K562 (cell line): ENCODE results near the gene NT5DC2. TPM values are rescaled to one million over a fixed set of nuclear protein-coding genes. Genes with fewer than 3 reads are reported as not detected.

ENCODE experiments used
- C11orf30 ChIP-seq: fragments of 450-650 bp; IDR thresholded peaks from 2 replicates; pipeline ENCODE4 v1.6.1; 2016; ENCODE audit warnings: low read depth, mild to moderate bottlenecking
- FOS ChIP-seq: IDR thresholded peaks from 3 replicates; pipeline ENCODE4 v1.6.1; 2011; ENCODE audit not compliant: insufficient read length; ENCODE audit errors: extremely low read depth
- NFRKB ChIP-seq: fragments of 450-650 bp; IDR thresholded peaks from 2 replicates; pipeline ENCODE4 v1.6.1; 2016; ENCODE audit warnings: low read depth
- POLR2G ChIP-seq: fragments of 200-400 bp; formaldehyde crosslinking; IDR thresholded peaks from 2 replicates; pipeline ENCODE4 v1.6.1; 2017; ENCODE audit warnings: low read depth, mild to moderate bottlenecking, antibody characterized with exemption, low read length, moderate library complexity
- SMAD3 ChIP-seq: fragments of 450-650 bp; formaldehyde crosslinking; conservative IDR thresholded peaks from 2 replicates; pipeline ENCODE4 v1.4.0; 2020; ENCODE audit warnings: mild to moderate bottlenecking
- THRAP3 ChIP-seq: fragments of 450-650 bp; IDR thresholded peaks from 2 replicates; pipeline ENCODE4 v1.6.1; 2016; ENCODE audit warnings: mild to moderate bottlenecking, inconsistent platforms, borderline replicate concordance
- U2AF2 ChIP-seq: fragments of 200-400 bp; formaldehyde crosslinking; optimal IDR thresholded peaks from 2 replicates; pipeline ENCODE3; 2017; ENCODE audit warnings: low read depth, mild to moderate bottlenecking, low read length
- ZNF134 ChIP-seq: fragments of 250-450 bp; sonication (Bioruptor Pico); conservative IDR thresholded peaks from 2 replicates; pipeline ENCODE4 v1.4.0; 2020
- ZNF41 ChIP-seq: fragments of 250-450 bp; sonication (Bioruptor Pico); conservative IDR thresholded peaks from 2 replicates; pipeline ENCODE4 v1.4.0; 2020; ENCODE audit warnings: mild to moderate bottlenecking
- ZNF830 ChIP-seq: fragments of 250-450 bp; sonication (Bioruptor Pico); IDR thresholded peaks from 2 replicates; pipeline ENCODE4 v1.5.0; 2021; ENCODE audit warnings: mild to moderate bottlenecking
- polyA plus RNA-seq, 8 experiments: library from polyadenylated mRNA; depleted of rRNA in 4 of 8; stranded (reverse) in 5 of 8; unstranded in 3 of 8; fragments of >200 nt; fragmentation: Nextera tagmentation in 2 of 8; fragmentation: Illumina TruSeq in 1 of 8; extraction: Ambion mirVana in 2 of 8; extraction: Trizol in 1 of 8; gene quantifications; 2 replicates each; pipeline versions ENCODE4 v1.2.1 to v1.2.3, GENCODE V29; 2011 to 2014; ENCODE audit warnings: inconsistent platforms in 1 of 8, missing spikeins in 1 of 8
- total RNA-seq, 7 experiments: library from RNA; depleted of rRNA in 6 of 7; stranded (reverse); fragments of >200 nt in 6 of 7; fragmentation: Illumina TruSeq in 2 of 7; extraction: Trizol in 2 of 7; gene quantifications; 2 replicates each; pipeline versions ENCODE4 v1.2.1 to v1.2.3, GENCODE V29; 2011 to 2021; ENCODE audit warnings: low replicate concordance in 1 of 7
- TF ChIP-seq, protein P1 (sequence below), 2 experiments: fragments of 450-650 bp; IDR thresholded peaks; 2 replicates each; pipeline ENCODE4 v1.6.1; 2016; ENCODE audit warnings: mild to moderate bottlenecking in 2 of 2, borderline replicate concordance in 1 of 2, low read depth in 1 of 2, moderate library complexity in 1 of 2
- TF ChIP-seq, protein P2 (sequence below): sonication (generic); formaldehyde crosslinking; IDR thresholded peaks from 2 replicates; pipeline ENCODE4 v1.8.1; 2023; ENCODE audit warnings: mild to moderate bottlenecking, missing genetic modification reagents
- TF ChIP-seq, protein P3 (sequence below): fragments of 250-450 bp; sonication (Bioruptor Pico); IDR thresholded peaks from 2 replicates; pipeline ENCODE4 v1.8.0; 2022; ENCODE audit warnings: moderate library complexity, mild to moderate bottlenecking, inconsistent platforms
- TF ChIP-seq, protein P4 (sequence below): fragments of 250-450 bp; sonication (Bioruptor Pico); IDR thresholded peaks from 2 replicates; pipeline ENCODE4 v1.8.0; 2021; ENCODE audit warnings: moderate library complexity, mild to moderate bottlenecking, inconsistent platforms

Gene NT5DC2
- total and polyA plus RNA-seq, 9 of the 15 experiments (the other 6 are each of a cell fraction or from before 2014, with no cell fraction given) = 25.6 to 168 (median 122) TPM

DNA sequence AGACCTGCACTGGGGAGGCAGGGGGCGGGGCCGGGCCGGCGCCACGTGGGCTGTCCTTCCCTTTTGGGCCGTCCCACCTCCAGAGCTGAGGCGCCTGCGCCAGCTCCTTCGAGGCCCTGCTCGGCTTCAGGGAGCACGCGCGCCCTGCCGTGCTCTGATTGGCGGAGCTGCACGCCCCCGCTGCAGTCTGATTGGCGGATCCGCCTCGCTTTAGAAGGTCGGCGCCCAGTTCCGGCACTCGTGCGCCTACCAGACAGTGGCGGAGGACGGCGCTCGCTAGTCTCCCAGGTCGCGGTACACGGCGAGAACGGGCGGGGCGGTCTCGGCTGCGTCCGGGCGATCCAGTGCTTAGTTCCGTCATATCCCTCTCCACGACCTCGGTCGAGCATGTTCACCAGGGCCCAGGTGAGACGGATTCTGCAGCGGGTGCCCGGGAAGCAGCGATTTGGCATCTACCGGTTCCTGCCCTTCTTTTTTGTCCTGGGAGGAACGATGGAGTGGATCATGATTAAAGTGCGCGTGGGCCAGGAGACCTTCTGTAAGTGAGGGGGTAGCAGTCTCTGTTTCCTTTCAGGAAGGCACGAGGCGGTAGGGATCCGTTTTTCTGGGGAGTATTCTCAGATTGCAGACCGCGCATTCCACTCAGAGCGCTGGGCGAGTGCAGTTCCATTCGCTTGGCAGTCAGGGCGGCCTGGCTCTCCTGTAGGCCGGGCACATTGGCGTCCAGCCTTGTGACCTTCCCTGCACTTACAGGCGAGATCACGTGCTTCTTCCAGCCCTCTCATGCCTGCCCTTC lies 2.9 kb upstream of the NT5DC2 start, which contains the start of gene UQCC5 (continued):
- TF ChIP-seq, protein P1, sequence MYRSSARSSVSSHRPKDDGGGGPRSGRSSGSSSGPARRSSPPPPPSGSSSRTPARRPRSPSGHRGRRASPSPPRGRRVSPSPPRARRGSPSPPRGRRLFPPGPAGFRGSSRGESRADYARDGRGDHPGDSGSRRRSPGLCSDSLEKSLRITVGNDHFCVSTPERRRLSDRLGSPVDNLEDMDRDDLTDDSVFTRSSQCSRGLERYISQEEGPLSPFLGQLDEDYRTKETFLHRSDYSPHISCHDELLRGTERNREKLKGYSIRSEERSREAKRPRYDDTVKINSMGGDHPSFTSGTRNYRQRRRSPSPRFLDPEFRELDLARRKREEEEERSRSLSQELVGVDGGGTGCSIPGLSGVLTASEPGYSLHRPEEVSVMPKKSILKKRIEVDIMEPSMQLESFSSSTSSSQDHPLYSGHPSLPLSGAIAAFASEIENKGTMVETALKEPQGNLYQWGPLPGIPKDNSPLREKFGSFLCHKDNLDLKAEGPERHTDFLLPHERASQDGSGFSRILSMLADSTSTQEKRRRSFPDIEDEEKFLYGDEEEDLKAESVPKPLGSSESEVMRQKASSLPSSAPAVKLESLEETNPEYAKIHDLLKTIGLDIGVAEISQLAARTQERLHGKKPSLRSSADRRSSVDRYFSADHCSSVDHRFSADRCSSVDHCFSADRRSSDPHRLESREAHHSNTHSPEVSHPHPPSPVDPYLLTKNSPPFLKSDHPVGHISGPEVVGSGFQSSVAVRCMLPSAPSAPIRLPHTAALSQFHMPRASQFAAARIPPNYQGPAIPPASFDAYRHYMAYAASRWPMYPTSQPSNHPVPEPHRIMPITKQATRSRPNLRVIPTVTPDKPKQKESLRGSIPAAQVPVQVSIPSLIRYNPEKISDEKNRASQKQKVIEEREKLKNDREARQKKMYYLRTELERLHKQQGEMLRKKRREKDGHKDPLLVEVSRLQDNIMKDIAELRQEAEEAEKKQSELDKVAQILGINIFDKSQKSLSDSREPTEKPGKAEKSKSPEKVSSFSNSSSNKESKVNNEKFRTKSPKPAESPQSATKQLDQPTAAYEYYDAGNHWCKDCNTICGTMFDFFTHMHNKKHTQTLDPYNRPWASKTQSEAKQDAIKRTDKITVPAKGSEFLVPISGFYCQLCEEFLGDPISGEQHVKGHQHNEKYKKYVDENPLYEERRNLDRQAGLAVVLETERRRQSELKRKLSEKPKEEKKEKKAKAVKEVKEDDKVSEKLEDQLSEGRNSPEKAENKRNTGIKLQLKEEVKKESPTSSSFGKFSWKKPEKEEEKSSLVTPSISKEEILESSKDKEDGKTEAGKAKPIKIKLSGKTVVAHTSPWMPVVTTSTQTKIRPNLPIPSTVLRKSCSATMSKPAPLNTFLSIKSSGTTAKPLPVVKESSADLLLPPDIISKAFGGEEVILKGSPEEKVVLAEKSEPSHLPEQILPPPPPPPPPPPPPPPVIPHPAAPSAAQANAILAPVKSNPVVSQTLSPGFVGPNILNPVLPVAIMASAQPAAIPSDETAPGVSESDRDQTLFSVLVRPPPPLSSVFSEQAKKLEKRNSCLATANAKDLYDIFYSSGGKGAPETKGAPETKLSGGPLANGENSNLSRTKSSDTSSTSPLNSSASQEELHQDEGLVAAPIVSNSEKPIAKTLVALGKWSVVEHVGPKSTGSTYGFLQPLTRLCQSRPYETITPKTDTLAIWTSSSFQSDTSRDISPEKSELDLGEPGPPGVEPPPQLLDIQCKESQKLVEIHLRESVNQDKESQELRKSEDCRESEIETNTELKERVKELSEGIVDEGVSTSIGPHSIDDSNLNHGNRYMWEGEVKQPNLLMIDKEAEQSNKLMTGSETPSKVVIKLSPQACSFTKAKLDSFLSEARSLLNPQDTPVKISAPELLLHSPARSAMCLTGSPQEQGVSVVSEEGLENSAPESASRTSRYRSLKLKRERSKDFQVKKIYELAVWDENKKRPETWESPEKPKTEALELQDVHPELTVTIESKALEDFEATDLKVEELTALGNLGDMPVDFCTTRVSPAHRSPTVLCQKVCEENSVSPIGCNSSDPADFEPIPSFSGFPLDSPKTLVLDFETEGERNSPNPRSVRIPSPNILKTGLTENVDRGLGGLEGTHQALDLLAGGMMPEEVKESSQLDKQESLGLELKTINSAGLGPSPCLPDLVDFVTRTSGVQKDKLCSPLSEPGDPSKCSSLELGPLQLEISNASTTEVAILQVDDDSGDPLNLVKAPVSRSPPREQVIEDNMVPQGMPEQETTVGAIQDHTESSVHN (IDR thresholded peaks at IDR 0.05; ENCODE audit: borderline replicate concordance in 1 of 2, low read depth in 1 of 2) = no peak
- TF ChIP-seq U2AF2 (no peak), FOS (peak; percentile 88), THRAP3 (no peak), NFRKB (no peak), ZNF134 (CRISPR knock-in tag) (no peak), ZNF830 (CRISPR knock-in tag) (no peak), ZNF41 (no peak), C11orf30 (no peak), SMAD3 (no peak), POLR2G (peak; percentile 100)
- TF ChIP-seq, protein P2, sequence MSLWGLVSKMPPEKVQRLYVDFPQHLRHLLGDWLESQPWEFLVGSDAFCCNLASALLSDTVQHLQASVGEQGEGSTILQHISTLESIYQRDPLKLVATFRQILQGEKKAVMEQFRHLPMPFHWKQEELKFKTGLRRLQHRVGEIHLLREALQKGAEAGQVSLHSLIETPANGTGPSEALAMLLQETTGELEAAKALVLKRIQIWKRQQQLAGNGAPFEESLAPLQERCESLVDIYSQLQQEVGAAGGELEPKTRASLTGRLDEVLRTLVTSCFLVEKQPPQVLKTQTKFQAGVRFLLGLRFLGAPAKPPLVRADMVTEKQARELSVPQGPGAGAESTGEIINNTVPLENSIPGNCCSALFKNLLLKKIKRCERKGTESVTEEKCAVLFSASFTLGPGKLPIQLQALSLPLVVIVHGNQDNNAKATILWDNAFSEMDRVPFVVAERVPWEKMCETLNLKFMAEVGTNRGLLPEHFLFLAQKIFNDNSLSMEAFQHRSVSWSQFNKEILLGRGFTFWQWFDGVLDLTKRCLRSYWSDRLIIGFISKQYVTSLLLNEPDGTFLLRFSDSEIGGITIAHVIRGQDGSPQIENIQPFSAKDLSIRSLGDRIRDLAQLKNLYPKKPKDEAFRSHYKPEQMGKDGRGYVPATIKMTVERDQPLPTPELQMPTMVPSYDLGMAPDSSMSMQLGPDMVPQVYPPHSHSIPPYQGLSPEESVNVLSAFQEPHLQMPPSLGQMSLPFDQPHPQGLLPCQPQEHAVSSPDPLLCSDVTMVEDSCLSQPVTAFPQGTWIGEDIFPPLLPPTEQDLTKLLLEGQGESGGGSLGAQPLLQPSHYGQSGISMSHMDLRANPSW (CRISPR knock-in tag) = no peak
- TF ChIP-seq, protein P3, sequence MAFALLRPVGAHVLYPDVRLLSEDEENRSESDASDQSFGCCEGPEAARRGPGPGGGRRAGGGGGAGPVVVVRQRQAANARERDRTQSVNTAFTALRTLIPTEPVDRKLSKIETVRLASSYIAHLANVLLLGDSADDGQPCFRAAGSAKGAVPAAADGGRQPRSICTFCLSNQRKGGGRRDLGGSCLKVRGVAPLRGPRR (CRISPR knock-in tag) = no peak
- TF ChIP-seq, protein P4, sequence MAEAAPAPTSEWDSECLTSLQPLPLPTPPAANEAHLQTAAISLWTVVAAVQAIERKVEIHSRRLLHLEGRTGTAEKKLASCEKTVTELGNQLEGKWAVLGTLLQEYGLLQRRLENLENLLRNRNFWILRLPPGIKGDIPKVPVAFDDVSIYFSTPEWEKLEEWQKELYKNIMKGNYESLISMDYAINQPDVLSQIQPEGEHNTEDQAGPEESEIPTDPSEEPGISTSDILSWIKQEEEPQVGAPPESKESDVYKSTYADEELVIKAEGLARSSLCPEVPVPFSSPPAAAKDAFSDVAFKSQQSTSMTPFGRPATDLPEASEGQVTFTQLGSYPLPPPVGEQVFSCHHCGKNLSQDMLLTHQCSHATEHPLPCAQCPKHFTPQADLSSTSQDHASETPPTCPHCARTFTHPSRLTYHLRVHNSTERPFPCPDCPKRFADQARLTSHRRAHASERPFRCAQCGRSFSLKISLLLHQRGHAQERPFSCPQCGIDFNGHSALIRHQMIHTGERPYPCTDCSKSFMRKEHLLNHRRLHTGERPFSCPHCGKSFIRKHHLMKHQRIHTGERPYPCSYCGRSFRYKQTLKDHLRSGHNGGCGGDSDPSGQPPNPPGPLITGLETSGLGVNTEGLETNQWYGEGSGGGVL (CRISPR knock-in tag) = no peak
